ENCODE data around the gene C18orf54. TPM values are rescaled to one million over a fixed set of nuclear protein-coding genes. Genes with fewer than 3 reads are reported as not detected.
"Not testable (repeated sequence)": the region's sequence is repeated elsewhere in the genome, so short reads cannot be mapped to it uniquely, and the experiment has no call there.

The C18orf54 gene
- polyA plus RNA-seq, 10 donors = 4.4 to 8.6 (median 6.5) TPM

DNA sequence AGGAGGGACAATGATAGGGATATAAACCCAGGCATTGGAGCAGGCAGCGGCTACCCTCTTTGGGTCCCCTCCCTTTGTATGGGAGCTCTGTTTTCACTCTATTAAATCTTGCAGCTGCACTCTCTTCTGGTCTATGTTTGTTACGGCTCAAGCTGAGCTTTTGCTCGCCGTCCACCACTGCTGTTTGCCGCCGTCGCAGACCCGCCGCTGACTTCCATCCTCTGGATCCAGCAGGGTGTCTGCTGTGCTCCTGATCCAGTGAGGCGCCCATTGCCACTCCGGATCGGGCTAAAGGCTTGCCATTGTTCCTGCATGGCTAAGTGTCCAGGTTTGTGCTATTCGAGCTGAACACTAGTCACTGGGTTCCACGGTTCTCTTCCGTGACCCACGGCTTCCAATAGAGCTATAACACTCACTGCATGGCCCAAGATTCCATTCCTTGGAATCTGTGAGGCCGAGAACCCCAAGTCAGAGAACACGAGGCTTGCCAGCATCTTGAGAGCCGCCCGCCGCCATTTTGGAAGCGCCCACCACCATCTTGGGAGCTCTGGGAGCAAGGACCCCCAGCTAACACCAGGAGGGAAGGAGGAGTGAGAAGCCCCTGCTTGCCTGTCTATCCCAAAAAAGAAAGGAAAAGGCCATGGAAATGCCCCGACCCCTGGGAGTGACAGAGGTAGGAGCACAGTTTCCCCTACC lies 29.2 kb downstream of the C18orf54 start:
- DNase-seq = not testable (repeated sequence)

GRCh38 chr18:54387631-54388030 lies 29.9 kb downstream of the C18orf54 start:
- no peak for DNase-seq

GRCh38 chr18:54388203-54389142 lies 30.8 kb downstream of the C18orf54 start:
- peak in 2 of 3 donors; percentile 5 to 73 for DNase-seq

- DNase-seq = no peak
Observed at GRCh38 chr18:54389143-54389505, 31.4 kb downstream of the C18orf54 start.

- DNase-seq = no peak
Observed at GRCh38 chr18:54390838-54391237, 33.1 kb downstream of the C18orf54 start.

DNA sequence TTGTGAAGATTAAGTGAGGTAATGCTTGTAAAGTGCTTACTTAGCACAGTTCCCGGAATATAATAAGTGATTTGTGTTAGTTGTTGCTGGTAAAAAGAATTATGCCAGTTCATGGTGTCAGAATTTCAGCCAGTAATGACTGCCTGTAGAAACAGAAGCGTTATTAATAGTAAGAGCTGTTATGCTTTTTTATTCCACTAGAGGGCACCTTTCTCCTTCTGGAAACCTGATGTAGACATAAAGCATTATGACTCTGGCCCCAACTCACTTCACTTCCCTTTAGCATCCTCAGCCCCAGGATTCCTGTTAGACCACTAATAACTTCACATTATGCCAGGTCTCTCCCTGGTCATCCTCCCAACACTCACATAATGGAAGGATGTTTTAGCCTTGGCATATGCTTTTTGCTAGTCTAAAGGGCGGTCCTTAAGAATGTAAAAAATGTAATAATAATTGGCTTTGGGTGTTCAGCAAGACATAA lies 34.9 kb downstream of the C18orf54 start:
- peak; percentile 40 to 69 (median 49) for DNase-seq

DNA sequence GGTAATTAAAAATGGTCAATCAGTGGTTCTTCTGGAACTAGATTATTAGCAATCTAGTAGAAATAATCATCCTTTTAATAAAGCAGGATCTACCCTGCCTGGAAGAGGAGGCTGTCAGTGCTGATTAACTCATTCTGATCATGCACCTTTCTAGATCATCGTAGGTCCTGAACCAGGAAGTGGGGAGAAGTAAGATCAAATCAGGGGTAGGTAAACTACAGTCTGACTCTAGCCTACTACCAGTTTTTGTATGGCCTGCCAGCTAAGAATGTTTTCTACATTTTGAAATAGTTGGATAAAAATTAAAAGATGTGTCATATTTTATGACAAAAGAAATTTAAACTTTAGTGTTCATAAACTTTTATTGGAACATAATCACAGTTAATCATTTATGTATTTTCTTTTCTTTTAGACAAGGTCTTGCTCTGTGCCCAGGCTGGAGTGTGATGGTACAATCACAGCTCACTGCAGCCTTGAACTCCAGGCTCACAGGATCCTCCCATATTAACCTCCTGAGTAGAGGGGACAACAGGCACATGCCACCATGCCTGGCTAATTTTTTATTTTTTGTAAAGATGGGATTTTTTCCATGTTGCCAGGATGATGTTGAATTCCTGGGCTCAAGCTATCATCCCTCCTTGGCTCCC lies 36.1 kb downstream of the C18orf54 start:
- DNase-seq = no peak

DNA sequence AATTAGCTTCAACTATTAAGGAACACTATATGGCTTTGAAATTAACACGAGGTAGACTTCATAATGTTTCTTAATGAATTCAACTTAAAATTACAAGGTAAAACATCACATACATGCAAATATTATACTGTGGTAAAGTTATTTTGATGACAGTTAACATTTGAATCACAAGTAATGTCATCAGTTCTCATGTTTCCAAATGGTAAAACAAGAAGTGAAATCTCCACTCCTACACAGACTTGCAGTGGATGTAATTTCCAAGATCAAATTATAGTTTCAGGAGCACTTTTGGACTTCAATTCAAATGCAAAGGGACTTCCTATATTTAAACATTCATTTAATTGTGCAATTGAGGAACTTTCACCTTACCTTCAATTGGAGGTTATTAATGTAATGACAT lies 39.1 kb downstream of the C18orf54 start:
- no peak for DNase-seq

DNA sequence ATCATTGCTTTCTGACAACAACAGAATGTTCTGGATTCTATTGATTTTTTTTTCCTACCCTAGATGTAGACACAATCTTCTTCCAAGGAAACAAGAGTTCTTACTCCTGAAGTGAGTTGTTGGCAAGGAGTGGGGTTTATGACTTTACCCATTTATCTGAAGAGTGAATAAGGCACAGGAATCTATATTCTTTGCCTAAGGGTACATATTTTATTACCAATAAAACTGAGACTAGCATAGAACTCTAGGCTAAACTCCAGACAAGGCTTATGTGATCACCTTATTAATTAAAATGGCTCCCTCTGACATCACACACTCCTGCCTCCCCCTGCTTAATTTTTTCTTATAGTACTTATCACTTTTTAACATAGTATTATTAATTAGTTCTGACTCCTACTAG lies 47.6 kb downstream of the C18orf54 start:
- no peak for DNase-seq

DNA sequence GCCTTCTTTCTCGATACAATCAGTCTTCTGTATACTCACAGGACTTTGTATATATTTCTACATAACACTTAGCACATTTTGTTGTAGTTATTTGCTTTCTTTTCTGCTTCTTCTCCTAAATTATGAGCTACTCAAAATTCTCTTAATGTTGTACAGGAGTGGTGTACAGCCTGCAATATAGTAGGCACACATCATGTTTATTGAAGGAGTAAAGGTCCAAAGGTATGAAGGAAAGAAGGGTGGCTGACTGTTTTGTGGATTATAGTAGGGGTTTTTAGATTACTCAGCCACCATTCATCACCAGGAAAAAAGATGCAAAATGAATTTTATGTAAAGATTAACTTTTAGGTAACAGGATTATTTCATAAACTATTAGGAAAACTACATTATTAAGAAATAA lies 54.1 kb downstream of the C18orf54 start:
- no peak for DNase-seq

GRCh38 chr18:54415086-54415485 lies 57.4 kb downstream of the C18orf54 start:
- no peak for DNase-seq

GRCh38 chr18:54416436-54416835 lies 58.7 kb downstream of the C18orf54 start:
- peak in 2 of 3 donors; percentile 17 to 28 for DNase-seq

DNA sequence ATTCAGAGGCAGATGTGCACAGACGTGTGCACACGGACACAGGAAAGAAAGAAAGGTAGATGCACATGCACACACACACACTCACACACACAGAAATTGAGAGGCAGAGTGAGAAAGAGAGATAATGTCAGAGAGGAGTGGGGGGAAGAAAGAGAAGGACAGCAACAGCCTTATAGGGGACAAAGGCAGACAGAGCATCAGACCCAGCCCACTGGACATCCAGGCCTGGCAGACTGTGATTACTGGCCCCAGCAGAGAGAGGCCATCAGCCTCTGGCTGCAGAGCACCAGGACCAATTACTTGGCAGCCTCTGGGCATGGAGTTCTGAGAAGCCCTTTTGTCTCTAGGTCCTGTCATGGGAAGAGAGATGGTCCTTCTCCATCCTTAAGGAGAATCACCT lies 66.1 kb downstream of the C18orf54 start:
- no peak for DNase-seq

DNA sequence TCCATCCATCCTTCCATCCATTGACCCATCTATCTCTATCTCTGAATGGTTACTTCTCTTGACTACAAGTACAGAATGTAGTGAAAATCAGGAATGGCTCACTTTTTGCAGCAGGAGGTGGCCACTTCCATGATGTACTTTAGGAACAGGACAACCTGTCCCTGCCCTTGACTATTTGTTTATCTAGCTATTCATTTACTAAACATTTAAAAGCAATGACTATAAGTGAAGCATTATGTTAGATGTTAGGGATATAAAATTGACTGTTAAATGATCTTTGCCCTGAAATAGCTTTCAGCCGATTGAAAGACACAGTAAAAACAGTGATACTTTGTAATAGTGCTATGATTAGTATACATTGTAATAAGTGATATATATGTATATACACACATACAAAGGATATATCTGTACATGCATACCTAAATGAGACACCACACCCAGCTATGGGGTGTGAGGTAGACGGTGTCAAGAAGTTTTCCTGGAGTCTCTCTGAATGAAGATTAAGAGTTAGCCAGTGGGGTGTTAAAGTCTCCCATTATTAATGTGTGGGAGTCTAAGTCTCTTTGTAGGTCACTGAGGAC lies 68.5 kb downstream of the C18orf54 start:
- DNase-seq = no peak

Other genes with a start within 250 kb of the C18orf54 start
- gene MBD2, start 133.2 kb upstream of the C18orf54 start, polyA plus RNA-seq (ENCODE audit: insufficient read length in 10 of 10) = 10 to 100 TPM; 36.9 to 56.6 (median 47.9) TPM
- 10 to 100 TPM; 17.3 to 45.6 (median 25.3) TPM for gene POLI, start 88.4 kb upstream of the C18orf54 start, polyA plus RNA-seq (ENCODE audit: insufficient read length in 10 of 10)
- under 1 TPM in 1 of 10 donors, not detected in 9; 0.23 TPM for gene STARD6, start within 50 bp of the C18orf54 start, polyA plus RNA-seq (ENCODE audit: insufficient read length in 10 of 10)
- gene DYNAP, start 233.3 kb downstream of the C18orf54 start, polyA plus RNA-seq (ENCODE audit: insufficient read length in 10 of 10) = under 1 TPM in 1 of 10 donors, not detected in 9; 0.07 TPM